ENCODE data around the gene SUSD4. TPM values are rescaled to one million over a fixed set of nuclear protein-coding genes. Genes with fewer than 3 reads are reported as not detected.
A peak's percentile ranks its signal among the peaks of the same experiment; 100 is the strongest.

Gene SUSD4, protein sequence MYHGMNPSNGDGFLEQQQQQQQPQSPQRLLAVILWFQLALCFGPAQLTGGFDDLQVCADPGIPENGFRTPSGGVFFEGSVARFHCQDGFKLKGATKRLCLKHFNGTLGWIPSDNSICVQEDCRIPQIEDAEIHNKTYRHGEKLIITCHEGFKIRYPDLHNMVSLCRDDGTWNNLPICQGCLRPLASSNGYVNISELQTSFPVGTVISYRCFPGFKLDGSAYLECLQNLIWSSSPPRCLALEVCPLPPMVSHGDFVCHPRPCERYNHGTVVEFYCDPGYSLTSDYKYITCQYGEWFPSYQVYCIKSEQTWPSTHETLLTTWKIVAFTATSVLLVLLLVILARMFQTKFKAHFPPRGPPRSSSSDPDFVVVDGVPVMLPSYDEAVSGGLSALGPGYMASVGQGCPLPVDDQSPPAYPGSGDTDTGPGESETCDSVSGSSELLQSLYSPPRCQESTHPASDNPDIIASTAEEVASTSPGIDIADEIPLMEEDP
- 26.3 TPM for total RNA-seq

DNA sequence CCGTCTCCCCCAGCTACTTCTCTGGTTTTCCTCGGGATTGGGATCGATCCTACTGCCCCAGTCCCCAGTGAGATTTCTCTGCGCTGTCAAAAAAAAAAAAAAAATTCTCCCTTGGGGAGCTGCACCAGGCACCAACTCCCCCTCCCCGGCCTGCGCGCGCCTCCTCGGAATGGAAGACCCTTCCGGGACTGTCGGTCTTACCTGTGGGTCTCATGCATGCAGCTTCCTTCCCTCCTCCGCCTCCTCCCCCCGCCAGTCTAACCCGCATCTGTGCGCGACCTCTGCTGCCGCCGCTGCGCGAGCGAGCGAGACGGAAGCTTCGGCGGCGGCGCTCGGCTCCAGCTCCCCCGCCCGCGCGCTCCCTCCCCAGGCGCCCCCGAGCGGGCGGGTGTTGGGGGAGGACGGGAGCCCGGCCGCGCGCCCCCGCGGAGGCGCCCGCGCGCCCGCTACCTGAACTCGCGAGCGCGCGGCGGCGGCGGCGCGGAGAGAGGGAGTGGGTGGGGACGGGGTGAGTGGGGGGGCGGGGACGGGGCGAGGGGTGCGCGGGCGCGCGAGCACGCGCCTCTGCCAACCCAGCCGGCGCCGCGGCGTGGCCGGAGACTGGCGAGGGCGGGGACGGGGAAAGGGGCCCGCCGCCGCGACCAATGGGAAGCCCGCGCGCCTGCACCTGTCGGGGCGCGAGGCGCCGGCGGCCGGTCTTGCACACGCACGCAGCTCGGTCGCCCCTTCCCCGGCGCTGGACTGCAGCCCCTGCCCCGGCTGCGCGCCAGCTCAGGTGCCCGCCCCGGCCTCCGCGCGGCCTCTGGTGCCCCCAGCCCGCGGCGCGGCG, at the start of gene SUSD4:
SUSD4 (minus strand) TSS at position 321 of the 829 bp plus-strand sequence. CDS start 751 bp downstream, outside the sequence.
- H3K36me3 ChIP-seq, result no peaks in the 10 kb centered on the region
- H3K27me3 ChIP-seq, result no peaks in the 10 kb centered on the region
- H3K4me1 ChIP-seq, result peaks cover 21% of the 10 kb centered on the region
- intact Hi-C loops (cut with DNase I), result no loop called here
- H3K4me3 ChIP-seq, result peak within 1 kb of the TSS; percentile 52 to 55
- DNase-seq (ENCODE audit: extremely low spot score in 2 of 2), result no peak
- no peak for TF ChIP-seq POLR2AphosphoS5 (IDR thresholded peaks at IDR 0.05; ENCODE audit: insufficient read depth in 1 of 2, low read depth in 1 of 2)
- TF ChIP-seq CTCF (IDR thresholded peaks at IDR 0.05), result no peak
- TF ChIP-seq POLR2A (IDR thresholded peaks at IDR 0.05), result no peak
- no peaks in the 10 kb centered on the region for H3K9me3 ChIP-seq
- no peak within 1 kb of the TSS for H3K27ac ChIP-seq

- Histone ChIP-seq H3K4me1 (no peaks in the 10 kb centered on the region), H3K27me3 (no peaks in the 10 kb centered on the region), H3K27ac (no peak overlapping the region), H3K4me3 (no peak overlapping the region), H3K9me3 (no peaks in the 10 kb centered on the region), H3K36me3 (no peaks in the 10 kb centered on the region)
- no peak for TF ChIP-seq CTCF (IDR thresholded peaks at IDR 0.05)
- no peak for TF ChIP-seq POLR2AphosphoS5 (IDR thresholded peaks at IDR 0.05; ENCODE audit: insufficient read depth in 1 of 2, low read depth in 1 of 2)
- no peak for TF ChIP-seq POLR2A (IDR thresholded peaks at IDR 0.05)
- intact Hi-C loops (cut with DNase I), result no loop called here
- no peak for DNase-seq (ENCODE audit: extremely low spot score in 2 of 2)
Measured at GRCh38 chr1:223413216-223413615, 49.2 kb upstream of the SUSD4 start.

DNA sequence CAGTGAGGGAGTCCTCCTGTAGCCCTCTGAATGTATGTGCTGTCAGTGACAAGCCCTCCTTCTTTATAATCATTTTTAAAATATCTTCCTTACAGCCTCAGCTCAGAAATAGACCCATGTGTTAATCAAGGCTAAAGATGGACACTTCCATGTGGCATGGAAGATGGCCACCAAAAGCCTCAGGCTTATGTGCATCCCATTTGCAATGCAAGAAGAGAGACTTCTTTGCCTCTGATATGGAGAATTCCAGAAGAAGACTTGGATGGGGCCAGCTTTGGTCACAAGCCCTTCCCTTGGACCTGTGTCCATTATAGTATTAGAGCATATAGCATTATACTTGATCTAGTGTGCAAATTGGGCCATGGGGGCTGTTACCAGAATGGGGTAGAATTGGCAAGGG, 47.7 kb upstream of the SUSD4 start:
- no peak overlapping the region for H3K27ac ChIP-seq
- DNase-seq (ENCODE audit: extremely low spot score in 2 of 2), result no peak
- no peaks in the 10 kb centered on the region for H3K27me3 ChIP-seq
- H3K4me1 ChIP-seq, result no peaks in the 10 kb centered on the region
- H3K4me3 ChIP-seq, result no peak overlapping the region
- no peak for TF ChIP-seq POLR2A (IDR thresholded peaks at IDR 0.05)
- no peak for TF ChIP-seq CTCF (IDR thresholded peaks at IDR 0.05)
- TF ChIP-seq POLR2AphosphoS5 (IDR thresholded peaks at IDR 0.05; ENCODE audit: insufficient read depth in 1 of 2, low read depth in 1 of 2), result no peak
- no peaks in the 10 kb centered on the region for H3K36me3 ChIP-seq
- no peaks in the 10 kb centered on the region for H3K9me3 ChIP-seq
- intact Hi-C loops (cut with DNase I), result no loop called here

DNA sequence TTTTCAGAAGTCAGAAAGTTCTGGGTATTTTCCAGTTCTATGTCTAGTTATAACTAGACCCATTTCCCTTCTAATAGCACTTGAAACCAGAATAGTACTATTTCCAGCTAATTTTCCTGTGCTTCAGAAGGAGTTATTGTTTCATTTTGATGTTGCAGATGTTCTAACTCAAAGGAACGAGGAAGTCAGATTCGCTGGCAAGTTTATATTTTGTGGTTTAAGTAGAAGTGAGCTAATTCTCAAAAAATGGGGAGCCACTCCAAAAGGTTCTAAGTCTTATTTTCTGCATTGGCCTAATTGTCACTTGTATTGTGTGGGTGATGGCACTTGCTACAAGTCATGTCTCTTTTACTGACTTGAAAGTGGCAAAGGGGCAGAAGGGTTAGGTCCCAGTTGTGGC, 47.3 kb upstream of the SUSD4 start:
- Histone ChIP-seq H3K4me3 (no peak overlapping the region), H3K36me3 (no peaks in the 10 kb centered on the region), H3K27ac (no peak overlapping the region), H3K4me1 (no peaks in the 10 kb centered on the region), H3K9me3 (no peaks in the 10 kb centered on the region), H3K27me3 (no peaks in the 10 kb centered on the region)
- intact Hi-C loops (cut with DNase I), result no loop called here
- DNase-seq (ENCODE audit: extremely low spot score in 2 of 2), result no peak
- TF ChIP-seq POLR2A (IDR thresholded peaks at IDR 0.05) (no peak), POLR2AphosphoS5 (IDR thresholded peaks at IDR 0.05; ENCODE audit: insufficient read depth in 1 of 2, low read depth in 1 of 2) (no peak)

GRCh38 chr1:223410036-223410435, 46.1 kb upstream of the SUSD4 start:
- intact Hi-C loops (cut with DNase I), result no loop called here
- H3K4me1 ChIP-seq, result no peaks in the 10 kb centered on the region
- DNase-seq (ENCODE audit: extremely low spot score in 2 of 2), result no peak
- H3K27me3 ChIP-seq, result no peaks in the 10 kb centered on the region
- H3K9me3 ChIP-seq, result no peaks in the 10 kb centered on the region
- no peaks in the 10 kb centered on the region for H3K36me3 ChIP-seq
- no peak for TF ChIP-seq POLR2A (IDR thresholded peaks at IDR 0.05)
- no peak for TF ChIP-seq CTCF (IDR thresholded peaks at IDR 0.05)
- no peak for TF ChIP-seq POLR2AphosphoS5 (IDR thresholded peaks at IDR 0.05; ENCODE audit: insufficient read depth in 1 of 2, low read depth in 1 of 2)
- H3K4me3 ChIP-seq, result no peak overlapping the region
- no peak overlapping the region for H3K27ac ChIP-seq
